ENCODE data around the gene EVL. TPM values are rescaled to one million over a fixed set of nuclear protein-coding genes. Genes with fewer than 3 reads are reported as not detected.

EVL gene
- total and polyA plus RNA-seq, 10 of the 15 experiments (the other 5 are each of a cell fraction or from before 2014, with no cell fraction given) = 11.9 to 341 (median 89.8) TPM

GRCh38 chr14:100066962-100067361 lies 1.7 kb downstream of the EVL start (continued):
- TF ChIP-seq ZNF592 (IDR thresholded peaks at IDR 0.05) (no peak), REST (IDR thresholded peaks at IDR 0.05; ENCODE audit: low read depth, low read length) (no peak), MLLT1 (IDR thresholded peaks at IDR 0.05) (peak; percentile 4; the same call in 1 of the 2 replicates), RELB (IDR thresholded peaks at IDR 0.05; ENCODE audit: low read depth) (no peak), POLR2AphosphoS5 (IDR thresholded peaks at IDR 0.05; ENCODE audit: low read length) (peak; percentile 30; the same call in 1 of the 2 replicates), CREM (IDR thresholded peaks at IDR 0.05; ENCODE audit: low read depth) (no peak), TARDBP (IDR thresholded peaks at IDR 0.05; ENCODE audit: borderline replicate concordance) (no peak), RCOR1 (conservative IDR thresholded peaks at IDR 0.05; ENCODE audit: low read depth, low read length) (no peak), RAD51 (IDR thresholded peaks at IDR 0.05) (no peak), ZNF24 (IDR thresholded peaks at IDR 0.05) (no peak), GATAD2B (conservative IDR thresholded peaks at IDR 0.05; ENCODE audit: low read depth) (no peak)

Measured in GM12878 (cell line).